Endothelial cell of umbilical vein (primary cell): ENCODE measurements around the gene BAZ1A. TPM values are rescaled to one million over a fixed set of nuclear protein-coding genes. Genes with fewer than 3 reads are reported as not detected.
A peak's percentile ranks its signal among the peaks of the same experiment; 100 is the strongest.

Experiments used
- BruUV-seq: library from RNA; stranded (reverse); fragments of 400-500 nt; replicated peaks from 2 replicates; lab custom pipeline; 2021; lab: Mats Ljungman, UMichigan
- CTCF ChIA-PET: fragments of 300-600, 350-600 bp; sonication (Branson Sonifier 250); formaldehyde crosslinking; loops from one replicate; lab custom pipeline; 2021; ENCODE audit warnings: antibody characterized with exemption, inconsistent platforms; lab: Charles Lee
- POLR2A ChIA-PET: fragments of 300-600, 350-600 bp; sonication (Branson Sonifier 250); formaldehyde crosslinking; loops from one replicate; lab custom pipeline; 2021; ENCODE audit warnings: antibody characterized with exemption, inconsistent platforms; lab: Charles Lee
- DNase-seq: peaks from one replicate; pipeline ENCODE4 v3.0.0-alpha.2; 2011; ENCODE audit warnings: low read depth, low spot score
- FAIRE-seq: peaks from 2 replicates; lab custom pipeline; 2011; peaks lifted over from hg19 to GRCh38; lab: Jason Lieb, UNC
- H2AFZ ChIP-seq: 2 replicates; pipeline ENCODE4 v1.6.0; 2012; ENCODE audit warnings: low read depth, low read length, control low read depth, inconsistent platforms
- H3K27ac ChIP-seq: 2 replicates; pipeline ENCODE4 v1.5.1; 2011; ENCODE audit warnings: low read depth, mild to moderate bottlenecking, control low read depth, low read length, moderate library complexity; ENCODE audit not compliant: insufficient read depth
- H3K27me3 ChIP-seq, 2 experiments: 2 replicates each; pipeline versions ENCODE4 v1.6.0 to v1.6.1; 2011; ENCODE audit warnings: low read length in 2 of 2, mixed read lengths in 1 of 2; ENCODE audit not compliant: control insufficient read depth in 2 of 2, insufficient read depth in 2 of 2
- H3K36me3 ChIP-seq, 2 experiments: 2 replicates in 1 of 2; 3 replicates in 1 of 2; pipeline ENCODE4 v1.5.1; 2011; ENCODE audit warnings: low read length in 2 of 2, mild to moderate bottlenecking in 1 of 2, moderate library complexity in 1 of 2; ENCODE audit not compliant: control insufficient read depth in 2 of 2, insufficient read depth in 2 of 2; ENCODE audit errors: extremely low read depth in 1 of 2
- H3K4me1 ChIP-seq: 3 replicates; pipeline ENCODE4 v1.5.1; 2011; ENCODE audit warnings: mild to moderate bottlenecking, low read length; ENCODE audit not compliant: control insufficient read depth, insufficient read depth; ENCODE audit errors: extremely low read depth
- H3K4me2 ChIP-seq: 2 replicates; pipeline ENCODE4 v1.6.1; 2011; ENCODE audit warnings: low read length, control low read depth, mixed read lengths; ENCODE audit not compliant: insufficient read depth
- H3K4me3 ChIP-seq, 3 experiments: fragments of 200-600 bp in 1 of 3; sonication (generic), shearing (Covaris generic) in 1 of 3; replicated peaks in 1 of 3; 2 replicates each; pipeline ENCODE4 v1.5.1; 2011 to 2016; ENCODE audit warnings: control low read depth in 3 of 3, low read length in 3 of 3, mild to moderate bottlenecking in 2 of 3, inconsistent platforms in 1 of 3, low read depth in 1 of 3, moderate library complexity in 1 of 3; ENCODE audit not compliant: insufficient read depth in 1 of 3
- H3K79me2 ChIP-seq: 2 replicates; pipeline ENCODE4 v1.6.0; 2012; ENCODE audit warnings: low read length, inconsistent platforms; ENCODE audit not compliant: control insufficient read depth, insufficient read depth
- H3K9ac ChIP-seq: replicated peaks from 2 replicates; pipeline ENCODE3; 2011; ENCODE audit warnings: low read length, control low read depth; ENCODE audit not compliant: insufficient read depth; ENCODE audit errors: extremely low read depth
- H3K9me1 ChIP-seq: replicated peaks from 3 replicates; pipeline ENCODE4 v1.6.0; 2011; ENCODE audit warnings: mild to moderate bottlenecking, low read length; ENCODE audit not compliant: control insufficient read depth, insufficient read depth; ENCODE audit errors: extremely low read depth
- H3K9me3 ChIP-seq: replicated peaks from 2 replicates; pipeline ENCODE4 v1.5.1; 2012; ENCODE audit warnings: low read length, inconsistent platforms; ENCODE audit not compliant: control insufficient read depth, insufficient read depth
- H4K20me1 ChIP-seq: replicated peaks from 2 replicates; pipeline ENCODE3; 2011; ENCODE audit warnings: mild to moderate bottlenecking, low read length; ENCODE audit not compliant: control insufficient read depth, insufficient read depth; ENCODE audit errors: extremely low read depth
- CTCF ChIP-seq, 2 donors: IDR thresholded peaks; 1 replicate in 1 of 2; 2 replicates in 1 of 2; pipeline ENCODE4 v1.5.1; 2011; ENCODE audit warnings: low read length in 2 of 2, mild to moderate bottlenecking in 2 of 2, moderate library complexity in 2 of 2, control low read depth in 1 of 2, inconsistent platforms in 1 of 2, low read depth in 1 of 2; ENCODE audit not compliant: insufficient read depth in 1 of 2; ENCODE audit errors: extremely low read depth in 1 of 2
- EZH2 ChIP-seq: IDR thresholded peaks from 2 replicates; pipeline ENCODE4 v1.6.1; 2012; ENCODE audit warnings: borderline replicate concordance, low read depth, mild to moderate bottlenecking, moderate library complexity, low read length, inconsistent platforms; ENCODE audit not compliant: severe bottlenecking
- FOS ChIP-seq: IDR thresholded peaks from 2 replicates; pipeline ENCODE4 v1.6.1; 2011; ENCODE audit warnings: mild to moderate bottlenecking, low read length, moderate library complexity, borderline replicate concordance; ENCODE audit not compliant: insufficient read depth
- GATA2 ChIP-seq: IDR thresholded peaks from 2 replicates; pipeline ENCODE4 v1.7.0; 2011; ENCODE audit warnings: low read depth, mild to moderate bottlenecking, moderate library complexity, mixed read lengths, low read length; ENCODE audit not compliant: insufficient read length, insufficient read depth
- JUN ChIP-seq: IDR thresholded peaks from 2 replicates; pipeline ENCODE4 v1.6.1; 2011; ENCODE audit warnings: borderline replicate concordance, low read depth; ENCODE audit not compliant: insufficient read length, insufficient read depth
- MAX ChIP-seq: IDR thresholded peaks from 2 replicates; pipeline ENCODE4 v1.6.1; 2011; ENCODE audit not compliant: insufficient read depth, insufficient read length
- MYC ChIP-seq: IDR thresholded peaks from one replicate; pipeline ENCODE4 v1.6.1; 2011; ENCODE audit warnings: mild to moderate bottlenecking, low read depth, low read length
- POLR2A ChIP-seq: IDR thresholded peaks from 2 replicates; pipeline ENCODE4 v1.6.1; 2012; ENCODE audit warnings: low read depth, mild to moderate bottlenecking, control low read depth, low read length
- POLR2AphosphoS5 ChIP-seq: IDR thresholded peaks from 2 replicates; pipeline ENCODE4 v1.6.1; 2012; ENCODE audit warnings: low read depth, mild to moderate bottlenecking, control low read depth, low read length, moderate library complexity; ENCODE audit not compliant: insufficient read depth
- dilution Hi-C: fragments of 300-500 bp; cut with MboI; formaldehyde crosslinking; loops from one replicate; pipeline ENCODE4 v1.15.0; 2019; ENCODE audit warnings: low sequenced_read_pairs; ENCODE audit not compliant: extremely low pct_ligation_motif_present
- intact Hi-C: fragments of 100-400 bp; cut with micrococcal nuclease; formaldehyde crosslinking; loops from one replicate; pipeline ENCODE4 v1.10.0; 2022
- polyA plus RNA-seq, 4 experiments: library from polyadenylated mRNA; depleted of rRNA in 3 of 4; stranded (reverse) in 3 of 4; unstranded in 1 of 4; fragments of >200 nt; gene quantifications; 2 replicates each; pipeline versions ENCODE4 v1.2.1 to v1.2.3, GENCODE V29; 2011 to 2012; ENCODE audit warnings: missing spikeins in 1 of 4
- total RNA-seq: library from RNA; stranded (reverse); gene quantifications from 2 replicates; pipeline ENCODE4 v1.2.3, GENCODE V29; 2021

BAZ1A gene
- total and polyA plus RNA-seq, 2 donors (not counting 3 experiments of a cell fraction or from before 2014, with no cell fraction given) = 15.2 to 52.1 TPM

- Histone ChIP-seq H4K20me1 (no peaks in the 10 kb centered on the region), H3K27ac (no peak overlapping the region), H2AFZ (no peak overlapping the region), H3K79me2 (peaks cover 24% of the 10 kb centered on the region), H3K4me1 (peaks cover 19% of the 10 kb centered on the region), H3K9me3 (no peaks in the 10 kb centered on the region), H3K4me2 (no peak overlapping the region), H3K9me1 (no peaks in the 10 kb centered on the region), H3K4me3 (no peak overlapping the region), H3K9ac (no peak overlapping the region), H3K36me3 (peaks cover 0 to 8% of the 10 kb centered on the region in 2 experiments), H3K27me3 (no peaks in the 10 kb centered on the region)
- BruUV-seq = no TSS peak
- FAIRE-seq = no peak
- no peak for TF ChIP-seq POLR2A
- no peak for TF ChIP-seq EZH2
- TF ChIP-seq FOS = no peak
- TF ChIP-seq GATA2 = no peak
- TF ChIP-seq CTCF (IDR thresholded peaks at IDR 0.05; ENCODE audit: extremely low read depth in 1 of 2, insufficient read depth in 1 of 2, low read depth in 1 of 2, low read length in 2 of 2) = no peak
- no peak for TF ChIP-seq MYC
- TF ChIP-seq MAX = no peak
- no peak for TF ChIP-seq POLR2AphosphoS5
- no peak for TF ChIP-seq JUN
- peak; percentile 59 for DNase-seq
- dilution Hi-C loops (no loop called here), intact Hi-C loops (loop anchor here (5.0 kb wide), 1 partner anchor 272 kb away; the partner anchor contains the start of gene SRP54)
- POLR2A ChIA-PET = interaction anchor here (0.7 kb wide), 1 partner anchor 56 kb away, joined by 3 read pairs; no protein-coding TSS in a partner anchor
- CTCF ChIA-PET = interaction anchor here (0.6 to 6.8 kb wide), 5 partner anchors 10 to 397 kb away, joined by 3 to 36 read pairs (median 6); no protein-coding TSS in a partner anchor
Observed at GRCh38 chr14:34710006-34710405, 165.2 kb downstream of the BAZ1A start.
